Transverse colon (tissue), 4 donors: Measurements from ENCODE around the gene PHPT1. TPM values are rescaled to one million over a fixed set of nuclear protein-coding genes. Genes with fewer than 3 reads are reported as not detected.
A peak's percentile ranks its signal among the peaks of the same experiment; 100 is the strongest.

Experiments used
- DNase-seq: peaks from one replicate; pipeline ENCODE4 v3.0.0-alpha.2; 2019
- H3K27ac ChIP-seq, 4 donors: fragments of 200-600 bp; sonication (generic); 2 replicates each; pipeline ENCODE4 v1.5.1; 2016 to 2018; ENCODE audit warnings: inconsistent platforms in 4 of 4
- H3K27me3 ChIP-seq: fragments of 200-600 bp; sonication (generic); 2 replicates; pipeline ENCODE4 v1.5.1; 2017; ENCODE audit warnings: inconsistent platforms
- H3K36me3 ChIP-seq, 4 donors: fragments of 200-600 bp; sonication (generic); 2 replicates each; pipeline ENCODE4 v1.5.1; 2017 to 2019; ENCODE audit warnings: inconsistent platforms in 4 of 4
- H3K4me1 ChIP-seq, 4 donors: fragments of 200-600 bp; sonication (generic); 2 replicates each; pipeline ENCODE4 v1.5.1; 2017 to 2020; ENCODE audit warnings: inconsistent platforms in 4 of 4
- H3K4me3 ChIP-seq, 4 donors: fragments of 200-600 bp; sonication (generic); 1 replicate in 1 of 4; 2 replicates in 3 of 4; pipeline versions ENCODE4 v1.5.1 to v1.6.1; 2017 to 2019; ENCODE audit warnings: inconsistent platforms in 4 of 4
- H3K9me3 ChIP-seq, 2 donors: fragments of 200-600 bp; sonication (generic); 2 replicates each; pipeline ENCODE4 v1.5.1; 2017 to 2019; ENCODE audit warnings: inconsistent platforms in 2 of 2
- EP300 ChIP-seq: sonication (generic); formaldehyde crosslinking; IDR thresholded peaks from one replicate; pipeline ENCODE4 v1.6.1; 2017; ENCODE audit warnings: antibody characterized with exemption, low read depth
- POLR2A ChIP-seq: fragments of 450-650 bp; IDR thresholded peaks from one replicate; pipeline ENCODE4 v1.6.1; 2016; ENCODE audit warnings: antibody characterized with exemption, mild to moderate bottlenecking, moderate library complexity
- POLR2AphosphoS5 ChIP-seq, 3 donors: sonication (generic); formaldehyde crosslinking; IDR thresholded peaks; one replicate each; pipeline ENCODE4 v1.6.1; 2016; ENCODE audit warnings: antibody characterized with exemption in 3 of 3
- WGBS, 2 donors: methylation state at CpG; one replicate each; pipeline ENCODE4 v1.1.5; 2018; ENCODE audit warnings: low coverage in 1 of 2; 5-methylcytosine and 5-hydroxymethylcytosine counted together
- in situ Hi-C, 4 donors: fragments of 200-750 bp; cut with MboI; loops; one replicate each; pipeline versions ENCODE4 v1.15.0 to v1.15.1; 2017; ENCODE audit warnings: low sequenced_read_pairs in 3 of 4, low pct_ligation_motif_present in 1 of 4, low pct_unique_long_range_greater_than_20kb in 1 of 4
- intact Hi-C: fragments of 100-400 bp; cut with DNase I; formaldehyde crosslinking; loops from one replicate; pipeline ENCODE4 v1.15.1; 2023; ENCODE audit warnings: low total_unique reads
- total RNA-seq, 4 donors: library from RNA; depleted of rRNA; stranded (reverse); fragments of >200 nt; gene quantifications; one replicate each; pipeline ENCODE4 v1.1.0, GENCODE V29; 2016
- TF ChIP-seq, protein P1 (sequence below), 5 experiments: fragments of 200-600 bp in 3 of 5; fragments of 450-650 bp in 2 of 5; sonication (generic) in 3 of 5; IDR thresholded peaks; 1 replicate in 2 of 5; 2 replicates in 3 of 5; pipeline ENCODE4 v1.5.1; 2016 to 2017; ENCODE audit warnings: antibody characterized with exemption in 5 of 5, inconsistent platforms in 3 of 5, mild to moderate bottlenecking in 2 of 5, moderate library complexity in 1 of 5

PHPT1 gene
- total RNA-seq, 4 donors from 2014 or later = 69.7 to 134 (median 107) TPM

DNA sequence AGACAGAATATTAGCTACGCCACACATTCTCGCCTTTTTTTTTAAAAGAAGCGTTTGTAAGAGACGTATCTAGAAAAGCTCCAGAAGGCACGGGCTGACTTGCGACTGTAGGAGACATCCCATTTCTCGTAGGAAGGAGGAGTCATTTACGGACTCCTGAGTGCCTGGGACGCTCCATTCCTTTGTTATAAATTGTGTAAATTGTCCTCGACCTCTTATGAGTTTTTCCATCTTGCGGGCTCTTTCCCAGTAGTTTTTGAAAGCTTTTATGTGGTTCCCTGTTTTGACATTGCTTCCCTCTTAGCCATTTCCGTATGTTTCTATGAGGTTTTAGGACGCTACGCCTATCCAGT is 40.4 kb upstream of the PHPT1 start:
- TF ChIP-seq POLR2A (no peak), EP300 (no peak), POLR2AphosphoS5 (IDR thresholded peaks at IDR 0.05) (no peak)
- TF ChIP-seq, protein P1, sequence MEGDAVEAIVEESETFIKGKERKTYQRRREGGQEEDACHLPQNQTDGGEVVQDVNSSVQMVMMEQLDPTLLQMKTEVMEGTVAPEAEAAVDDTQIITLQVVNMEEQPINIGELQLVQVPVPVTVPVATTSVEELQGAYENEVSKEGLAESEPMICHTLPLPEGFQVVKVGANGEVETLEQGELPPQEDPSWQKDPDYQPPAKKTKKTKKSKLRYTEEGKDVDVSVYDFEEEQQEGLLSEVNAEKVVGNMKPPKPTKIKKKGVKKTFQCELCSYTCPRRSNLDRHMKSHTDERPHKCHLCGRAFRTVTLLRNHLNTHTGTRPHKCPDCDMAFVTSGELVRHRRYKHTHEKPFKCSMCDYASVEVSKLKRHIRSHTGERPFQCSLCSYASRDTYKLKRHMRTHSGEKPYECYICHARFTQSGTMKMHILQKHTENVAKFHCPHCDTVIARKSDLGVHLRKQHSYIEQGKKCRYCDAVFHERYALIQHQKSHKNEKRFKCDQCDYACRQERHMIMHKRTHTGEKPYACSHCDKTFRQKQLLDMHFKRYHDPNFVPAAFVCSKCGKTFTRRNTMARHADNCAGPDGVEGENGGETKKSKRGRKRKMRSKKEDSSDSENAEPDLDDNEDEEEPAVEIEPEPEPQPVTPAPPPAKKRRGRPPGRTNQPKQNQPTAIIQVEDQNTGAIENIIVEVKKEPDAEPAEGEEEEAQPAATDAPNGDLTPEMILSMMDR (IDR thresholded peaks at IDR 0.05) = no peak
- no peaks in the 10 kb centered on the region for H3K27me3 ChIP-seq
- intact Hi-C loops = no loop called here
- WGBS, 2 donors = 4 to 8% methylated on average over 14 of the region's 14 CpGs
- peaks cover 0 to 7% (median 2%) of the 10 kb centered on the region in 4 donors for H3K36me3 ChIP-seq
- in situ Hi-C loops = no loop called here
- H3K4me3 ChIP-seq = peak overlapping the region; percentile 91 to 99 (median 95)
- peak overlapping the region; percentile 91 to 98 (median 94) for H3K27ac ChIP-seq
- no peak for DNase-seq
- H3K9me3 ChIP-seq = no peaks in the 10 kb centered on the region
- peaks cover 23 to 41% (median 31%) of the 10 kb centered on the region in 4 donors for H3K4me1 ChIP-seq

DNA sequence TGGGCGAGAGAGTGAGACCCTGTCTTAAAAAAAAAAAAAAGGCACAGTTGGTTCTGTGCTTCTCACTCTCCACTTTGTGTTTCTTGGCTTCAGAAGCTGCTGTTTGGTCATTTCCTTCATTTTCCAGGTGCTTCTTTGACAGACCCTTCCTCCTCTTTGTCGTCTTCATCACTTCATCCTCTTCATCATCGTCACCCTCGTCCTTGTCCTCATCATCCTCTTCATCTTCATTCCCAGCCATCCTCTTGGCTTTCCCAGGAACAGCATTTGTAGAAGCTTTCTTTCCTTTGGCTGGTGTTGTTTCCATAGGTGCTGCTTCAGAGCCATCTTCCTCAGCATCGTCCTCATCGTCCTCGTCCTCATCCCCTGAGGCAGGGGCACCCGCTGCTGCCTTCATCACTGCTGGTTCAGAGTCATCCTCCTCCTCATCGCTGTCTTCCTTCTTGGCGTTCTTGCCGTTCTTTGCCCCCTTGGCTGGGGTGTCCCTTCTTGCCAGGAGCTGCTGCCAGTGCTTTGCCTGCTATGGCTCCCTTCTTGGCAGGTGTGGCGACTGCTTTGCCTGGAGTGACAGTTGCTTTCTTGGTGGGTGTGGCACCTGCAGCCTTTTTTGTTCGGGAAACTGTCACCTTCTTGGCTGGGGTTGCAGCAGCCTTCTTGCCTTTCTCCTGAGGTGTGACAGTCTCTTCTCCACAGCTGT is 34.3 kb upstream of the PHPT1 start:
- WGBS, 2 donors = 75 to 86% methylated on average over 6 to 13 of the region's 13 CpGs
- no peaks in the 10 kb centered on the region for H3K9me3 ChIP-seq
- peaks cover 2 to 14% (median 4%) of the 10 kb centered on the region in 4 donors for H3K4me1 ChIP-seq
- peaks cover 0 to 13% (median 2%) of the 10 kb centered on the region in 4 donors for H3K36me3 ChIP-seq
- in situ Hi-C loops (no loop called here), intact Hi-C loops (no loop called here)
- H3K27ac ChIP-seq = no peak overlapping the region
- DNase-seq = no peak
- TF ChIP-seq POLR2A (no peak), POLR2AphosphoS5 (IDR thresholded peaks at IDR 0.05) (no peak), EP300 (no peak)
- TF ChIP-seq, protein P1 (IDR thresholded peaks at IDR 0.05) = no peak
- no peaks in the 10 kb centered on the region for H3K27me3 ChIP-seq
- H3K4me3 ChIP-seq = no peak overlapping the region

DNA sequence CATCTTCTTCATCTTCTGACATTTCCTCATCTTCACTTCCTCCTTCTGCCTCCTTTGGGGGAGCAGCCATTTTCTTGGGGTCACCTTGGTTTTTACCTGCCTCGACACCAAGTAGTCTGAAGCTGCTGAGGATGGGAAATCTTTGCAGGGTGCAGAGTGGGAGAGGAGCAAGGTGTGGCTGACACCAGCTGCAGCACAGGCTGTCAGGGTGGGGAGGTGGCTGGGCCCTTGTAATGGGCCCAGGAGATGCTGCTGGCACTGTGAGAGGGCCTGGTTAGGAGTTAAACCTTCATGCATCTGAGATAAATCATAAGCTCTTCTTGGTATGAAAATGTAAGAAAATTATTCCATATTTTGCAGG is 33.8 kb upstream of the PHPT1 start:
- in situ Hi-C loops = no loop called here
- H3K36me3 ChIP-seq = peaks cover 0 to 13% (median 2%) of the 10 kb centered on the region in 4 donors

DNA sequence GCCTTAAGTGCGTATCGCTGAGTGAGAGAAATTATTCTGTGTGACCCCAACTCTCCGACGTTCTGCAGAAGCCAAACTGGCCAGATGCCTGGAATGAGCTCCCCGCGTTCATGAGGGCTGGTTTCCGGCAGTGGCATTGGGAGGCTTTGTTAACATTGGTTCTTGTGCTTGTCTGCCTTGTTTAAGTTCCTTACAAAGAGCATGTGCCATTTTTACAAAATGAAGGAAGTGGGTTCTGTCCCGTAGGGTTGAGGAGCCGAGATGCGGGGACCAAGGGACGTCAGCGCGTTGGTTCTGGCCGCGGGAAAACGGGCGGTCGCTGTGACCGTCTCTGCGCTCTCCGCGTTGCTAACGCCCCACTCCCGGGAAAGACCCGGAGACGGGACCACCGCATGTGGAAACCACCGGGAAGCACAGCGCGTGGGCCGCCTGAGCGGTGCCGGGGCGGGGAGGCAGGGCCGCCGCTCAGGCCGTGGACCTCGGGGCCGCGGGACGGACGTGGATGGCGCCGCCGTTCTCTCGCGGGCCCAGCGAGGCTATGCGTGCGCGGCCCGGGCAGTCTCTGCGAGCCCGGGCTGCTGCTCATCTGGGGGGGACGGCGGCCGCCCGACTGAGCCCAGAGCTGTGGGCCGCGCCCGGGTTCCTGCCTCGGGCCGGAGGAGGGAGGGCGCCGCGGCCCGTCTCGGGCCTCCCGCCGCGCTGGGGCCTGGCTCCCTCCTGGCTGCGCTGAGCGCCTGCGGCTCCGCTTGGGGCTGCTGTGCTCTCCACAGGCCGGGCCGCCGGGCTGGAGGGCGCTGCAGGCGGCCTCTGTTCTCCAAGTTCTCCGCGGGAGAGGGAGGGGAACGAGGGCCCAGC is 28.0 kb upstream of the PHPT1 start:
- H3K36me3 ChIP-seq = peaks cover 0 to 16% (median 7%) of the 10 kb centered on the region in 4 donors
- in situ Hi-C loops = no loop called here
- no peak for DNase-seq
- H3K9me3 ChIP-seq = no peaks in the 10 kb centered on the region
- H3K4me3 ChIP-seq = peak overlapping the region in 3 of 4 donors; percentile 7 to 41 (median 18)
- no peak overlapping the region for H3K27ac ChIP-seq
- WGBS, 2 donors = 60 to 77% methylated on average over 3 to 52 of the region's 83 CpGs
- TF ChIP-seq POLR2A (no peak), EP300 (no peak), POLR2AphosphoS5 (IDR thresholded peaks at IDR 0.05) (no peak)
- TF ChIP-seq, protein P1 (IDR thresholded peaks at IDR 0.05) = no peak
- no peaks in the 10 kb centered on the region for H3K27me3 ChIP-seq
- intact Hi-C loops = no loop called here
- peaks cover 0 to 12% (median 4%) of the 10 kb centered on the region in 4 donors for H3K4me1 ChIP-seq

More for the DNA sequence above, 33.8 kb upstream of the PHPT1 start:
- TF ChIP-seq, protein P1 (IDR thresholded peaks at IDR 0.05) = no peak
- TF ChIP-seq EP300 (no peak), POLR2AphosphoS5 (IDR thresholded peaks at IDR 0.05) (no peak), POLR2A (no peak)
- no peaks in the 10 kb centered on the region for H3K27me3 ChIP-seq
- no peaks in the 10 kb centered on the region for H3K9me3 ChIP-seq
- DNase-seq = no peak
- H3K4me1 ChIP-seq = peaks cover 0 to 8% (median 0%) of the 10 kb centered on the region in 4 donors
- WGBS, 2 donors = 0 to 44% methylated on average over 1 of the region's 1 CpG
- H3K4me3 ChIP-seq = no peak overlapping the region
- no peak overlapping the region for H3K27ac ChIP-seq
- intact Hi-C loops = no loop called here
